H1 (cell line): ENCODE data around the gene MAML3. TPM values are rescaled to one million over a fixed set of nuclear protein-coding genes. Genes with fewer than 3 reads are reported as not detected.

Experiments used
- CTCF ChIA-PET: fragments of 300-600 bp; sonication (Branson Sonifier 250); formaldehyde crosslinking; loops from one replicate; lab custom pipeline; 2021; ENCODE audit not compliant: partially characterized antibody; lab: Charles Lee
- POLR2A ChIA-PET: fragments of 300-600 bp; sonication (Branson Sonifier 250); formaldehyde crosslinking; loops from one replicate; lab custom pipeline; 2021; ENCODE audit warnings: inconsistent platforms; ENCODE audit not compliant: partially characterized antibody; lab: Charles Lee
- DNase-seq, 2 experiments: peaks; one replicate each; pipeline versions ENCODE4 v3.0.0 to v3.0.0-alpha.2; 2010 to 2022; ENCODE audit warnings: low spot score in 2 of 2, low read depth in 1 of 2, mixed read lengths in 1 of 2
- FAIRE-seq: peaks from 2 replicates; lab custom pipeline; 2011; peaks lifted over from hg19 to GRCh38; lab: Jason Lieb, UNC
- H2AFZ ChIP-seq: 2 replicates; pipeline ENCODE4 v1.8.1; 2012; ENCODE audit warnings: low read length, inconsistent platforms
- H2AK5ac ChIP-seq: 2 replicates; pipeline ENCODE4 v1.6.1; 2013; ENCODE audit warnings: low read depth, low read length
- H2BK120ac ChIP-seq: replicated peaks from 2 replicates; pipeline ENCODE3; 2013; ENCODE audit warnings: low read depth, low read length, inconsistent platforms
- H2BK12ac ChIP-seq: 2 replicates; pipeline ENCODE4 v1.6.1; 2013; ENCODE audit warnings: low read depth, low read length
- H2BK15ac ChIP-seq: 2 replicates; pipeline ENCODE4 v1.6.1; 2013; ENCODE audit warnings: low read length
- H2BK20ac ChIP-seq: 2 replicates; pipeline ENCODE4 v1.6.1; 2013; ENCODE audit warnings: low read length
- H2BK5ac ChIP-seq: 2 replicates; pipeline ENCODE4 v1.6.1; 2013; ENCODE audit warnings: low read depth, low read length
- H3K14ac ChIP-seq: 2 replicates; pipeline ENCODE4 v1.6.1; 2013; ENCODE audit warnings: inconsistent platforms; ENCODE audit not compliant: insufficient read length
- H3K18ac ChIP-seq: 2 replicates; pipeline ENCODE4 v1.6.1; 2013; ENCODE audit warnings: low read length; ENCODE audit errors: extremely low read depth
- H3K23ac ChIP-seq: 2 replicates; pipeline ENCODE4 v1.6.1; 2013; ENCODE audit warnings: inconsistent platforms; ENCODE audit not compliant: insufficient read length
- H3K23me2 ChIP-seq: 2 replicates; pipeline ENCODE4 v1.6.1; 2013; ENCODE audit warnings: low read depth, low read length
- H3K27ac ChIP-seq: 2 replicates; pipeline ENCODE4 v1.6.1; 2011; ENCODE audit warnings: low read depth, low read length, inconsistent platforms
- H3K27me3 ChIP-seq, 4 experiments: replicated peaks in 1 of 4; 1 replicate in 1 of 4; 2 replicates in 3 of 4; pipeline versions ENCODE4 v1.6.1 to v1.8.1; 2011 to 2013; ENCODE audit warnings: low read length in 3 of 4, mild to moderate bottlenecking in 3 of 4, inconsistent platforms in 2 of 4, mixed read lengths in 2 of 4, moderate library complexity in 1 of 4; ENCODE audit not compliant: control insufficient read depth in 3 of 4, insufficient read depth in 3 of 4; ENCODE audit errors: extremely low read depth in 1 of 4
- H3K36me3 ChIP-seq, 4 experiments: 2 replicates each; pipeline versions ENCODE4 v1.6.1 to v1.8.1; 2011 to 2013; ENCODE audit warnings: mild to moderate bottlenecking in 4 of 4, low read length in 3 of 4, moderate library complexity in 2 of 4, control low read depth in 1 of 4, inconsistent platforms in 1 of 4; ENCODE audit not compliant: insufficient read depth in 4 of 4, control insufficient read depth in 2 of 4
- H3K4ac ChIP-seq: replicated peaks from 2 replicates; pipeline ENCODE3; 2013; ENCODE audit warnings: low read length, low read depth, mixed read lengths, inconsistent platforms; ENCODE audit not compliant: insufficient read length
- H3K4me1 ChIP-seq, 4 experiments: replicated peaks in 1 of 4; 1 replicate in 1 of 4; 2 replicates in 3 of 4; pipeline versions ENCODE4 v1.6.1 to v1.8.1; 2011 to 2013; ENCODE audit warnings: low read length in 3 of 4, inconsistent platforms in 2 of 4, mixed read lengths in 1 of 4; ENCODE audit not compliant: insufficient read depth in 4 of 4, control insufficient read depth in 3 of 4
- H3K4me2 ChIP-seq, 2 experiments: 2 replicates each; pipeline versions ENCODE4 v1.6.1 to v1.8.1; 2011 to 2013; ENCODE audit warnings: low read depth in 2 of 2, low read length in 2 of 2, control low read depth in 1 of 2, inconsistent platforms in 1 of 2, mild to moderate bottlenecking in 1 of 2; ENCODE audit not compliant: insufficient read depth in 1 of 2
- H3K4me3 ChIP-seq, 4 experiments: fragments of 200-600, 300-600 bp in 1 of 4; sonication (generic), shearing (Covaris generic), sonication (Bioruptor Twin) in 1 of 4; 2 replicates each; pipeline versions ENCODE4 v1.5.1 to v1.8.1; 2011 to 2016; ENCODE audit warnings: low read length in 4 of 4, low read depth in 3 of 4, control low read depth in 2 of 4, inconsistent platforms in 2 of 4, mild to moderate bottlenecking in 2 of 4, mixed read lengths in 1 of 4, moderate library complexity in 1 of 4; ENCODE audit not compliant: insufficient read depth in 2 of 4; ENCODE audit errors: extremely low read depth in 1 of 4
- H3K56ac ChIP-seq: replicated peaks from 2 replicates; pipeline ENCODE3; 2013; ENCODE audit warnings: low read depth, mild to moderate bottlenecking, mixed read lengths, low read length, inconsistent platforms; ENCODE audit not compliant: insufficient read length
- H3K79me1 ChIP-seq: 2 replicates; pipeline ENCODE4 v1.6.1; 2013; ENCODE audit warnings: low read depth, low read length, control low read depth
- H3K79me2 ChIP-seq, 2 experiments: 2 replicates each; pipeline versions ENCODE4 v1.6.1 to v1.8.1; 2012 to 2013; ENCODE audit warnings: low read length in 2 of 2, mild to moderate bottlenecking in 2 of 2, inconsistent platforms in 1 of 2; ENCODE audit not compliant: insufficient read depth in 2 of 2, control insufficient read depth in 1 of 2
- H3K9ac ChIP-seq, 4 experiments: replicated peaks in 1 of 4; 1 replicate in 1 of 4; 2 replicates in 3 of 4; pipeline versions ENCODE4 v1.6.1 to v1.8.1; 2011 to 2013; ENCODE audit warnings: low read depth in 3 of 4, low read length in 3 of 4, control low read depth in 2 of 4, mild to moderate bottlenecking in 2 of 4, moderate library complexity in 2 of 4, inconsistent platforms in 1 of 4; ENCODE audit errors: extremely low read depth in 1 of 4
- H3K9me3 ChIP-seq, 2 experiments: 2 replicates each; pipeline versions ENCODE4 v1.6.1 to v1.8.1; 2012 to 2013; ENCODE audit warnings: mild to moderate bottlenecking in 2 of 2, moderate library complexity in 2 of 2, control low read depth in 1 of 2, inconsistent platforms in 1 of 2, low read depth in 1 of 2, low read length in 1 of 2, mixed read lengths in 1 of 2; ENCODE audit not compliant: insufficient read depth in 2 of 2
- H4K20me1 ChIP-seq, 2 experiments: replicated peaks in 1 of 2; 2 replicates each; pipeline versions ENCODE3 to v1.8.1; 2011 to 2013; ENCODE audit warnings: inconsistent platforms in 2 of 2, low read length in 2 of 2, mild to moderate bottlenecking in 1 of 2; ENCODE audit not compliant: insufficient read depth in 2 of 2, control insufficient read depth in 1 of 2
- H4K5ac ChIP-seq: 2 replicates; pipeline ENCODE4 v1.6.1; 2013; ENCODE audit warnings: low read length, low read depth, mixed read lengths, inconsistent platforms; ENCODE audit not compliant: insufficient read length
- H4K8ac ChIP-seq: 2 replicates; pipeline ENCODE4 v1.8.0; 2013; ENCODE audit warnings: mild to moderate bottlenecking, moderate library complexity, low read length, inconsistent platforms; ENCODE audit not compliant: insufficient read depth; ENCODE audit errors: extremely low read depth
- H4K91ac ChIP-seq: replicated peaks from 2 replicates; pipeline ENCODE3; 2013; ENCODE audit warnings: low read length, mixed read lengths, inconsistent platforms; ENCODE audit not compliant: insufficient read length
- CHD1 ChIP-seq: IDR thresholded peaks from 2 replicates; pipeline ENCODE4 v1.6.1; 2012; ENCODE audit warnings: low read depth, low read length, improper control_type of control experiment
- CREB1 ChIP-seq: IDR thresholded peaks from 2 replicates; pipeline ENCODE4 v1.6.1; 2012; ENCODE audit warnings: inconsistent platforms
- FOSL1 ChIP-seq: IDR thresholded peaks from 2 replicates; pipeline ENCODE4 v1.6.1; 2011; ENCODE audit warnings: mild to moderate bottlenecking, low read depth, low read length, moderate library complexity; ENCODE audit not compliant: insufficient read depth
- GTF2F1 ChIP-seq: IDR thresholded peaks from 2 replicates; pipeline ENCODE4 v1.6.1; 2012; ENCODE audit warnings: low read depth, low read length, improper control_type of control experiment, borderline replicate concordance
- PHF8 ChIP-seq: fragments of 200-600 bp; sonication (generic); conservative IDR thresholded peaks from 2 replicates; pipeline ENCODE4 v1.7.1; 2012; ENCODE audit warnings: low read depth, mild to moderate bottlenecking, inconsistent platforms, low read length, moderate library complexity
- RBBP5 ChIP-seq: IDR thresholded peaks from 2 replicates; pipeline ENCODE4 v1.7.1; 2012; ENCODE audit warnings: low read depth, mild to moderate bottlenecking, inconsistent platforms, low read length, moderate library complexity, borderline replicate concordance
- SIN3A ChIP-seq, 2 experiments: IDR thresholded peaks in 1 of 2; conservative IDR thresholded peaks in 1 of 2; 2 replicates each; pipeline ENCODE4 v1.6.1; 2011 to 2012; ENCODE audit warnings: low read length in 2 of 2, improper control_type of control experiment in 1 of 2, low read depth in 1 of 2, mild to moderate bottlenecking in 1 of 2
- TEAD4 ChIP-seq: IDR thresholded peaks from 2 replicates; pipeline ENCODE4 v1.6.1; 2012; ENCODE audit warnings: low read depth, low read length, inconsistent platforms, mixed read lengths
- ZNF274 ChIP-seq: IDR thresholded peaks from 2 replicates; pipeline ENCODE4 v1.7.0; 2012; ENCODE audit warnings: low read length, borderline replicate concordance; ENCODE audit errors: extremely low read depth
- WGBS, 2 experiments: shearing (Covaris generic) in 1 of 2; methylation state at CpG; one replicate each; pipeline versions ENCODE4 v1.1.6 to v1.1.7; 2013 to 2015; ENCODE audit warnings: low lambda C conversion rate in 2 of 2, mixed read lengths in 2 of 2, inconsistent platforms in 1 of 2, low coverage in 1 of 2, missing lambda C conversion rate in 1 of 2; ENCODE audit not compliant: insufficient replicate concordance in 2 of 2, insufficient coverage in 1 of 2, insufficient read length in 1 of 2; ENCODE audit errors: extremely low coverage in 1 of 2, missing lambda C conversion rate in 1 of 2; 5-methylcytosine and 5-hydroxymethylcytosine counted together
- polyA plus RNA-seq, 7 experiments: library from polyadenylated mRNA; depleted of rRNA in 3 of 7; stranded (reverse) in 5 of 7; unstranded in 2 of 7; fragments of >200 nt in 5 of 7; fragments of 200-250 nt in 2 of 7; gene quantifications; 1 replicate in 5 of 7; 2 replicates in 1 of 7; 4 replicates in 1 of 7; pipeline versions ENCODE4 v1.2.1 to v1.2.3, GENCODE V29; 2011 to 2013; ENCODE audit warnings: missing spikeins in 2 of 7, mixed read lengths in 2 of 7
- total RNA-seq: library from RNA; stranded (reverse); fragmentation: NEBNext Ultra II Directional; extraction: Animal tissue kit (Norgen Biotek cat#: 25700); gene quantifications from 2 replicates; pipeline ENCODE4 v1.2.1, GENCODE V29; 2021
- TF ChIP-seq, protein P1 (sequence below): IDR thresholded peaks from 2 replicates; pipeline ENCODE4 v1.6.1; 2012; ENCODE audit warnings: inconsistent platforms
- TF ChIP-seq, protein P2 (sequence below): IDR thresholded peaks from 2 replicates; pipeline ENCODE4 v1.6.1; 2012; ENCODE audit warnings: low read length, inconsistent platforms

Gene MAML3
- total and polyA plus RNA-seq, 2 of the 8 experiments (the other 6 are each of a cell fraction or from before 2014, with no cell fraction given): 2.1 to 5.7 TPM

DNA sequence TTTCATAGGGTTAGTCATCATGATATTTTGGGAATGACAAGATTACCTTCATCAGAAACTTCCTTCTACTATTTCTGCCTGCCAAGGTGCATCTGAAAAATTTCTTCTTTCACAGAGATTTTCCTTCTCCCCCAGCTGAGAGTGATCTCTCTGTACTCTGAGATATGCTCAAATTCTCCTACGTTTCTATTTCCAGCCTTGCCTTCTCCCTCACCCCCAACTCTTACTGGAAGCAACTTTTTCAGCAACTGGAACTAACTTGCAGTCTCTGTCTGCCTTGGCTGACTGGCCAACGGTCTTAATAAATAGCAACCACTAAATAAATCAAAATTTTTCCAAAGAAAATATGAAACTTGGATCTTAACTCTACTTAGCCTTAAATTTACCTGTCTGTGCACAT is 122.3 kb downstream of the MAML3 start:
- Histone ChIP-seq H3K79me1 (no peaks in the 10 kb centered on the region), H3K4ac (peak overlapping the region; percentile 44), H3K36me3 (no peaks in the 10 kb centered on the region), H4K5ac (no peak overlapping the region), H3K56ac (no peak overlapping the region), H4K8ac (no peak overlapping the region), H2AK5ac (no peak overlapping the region), H3K27me3 (no peaks in the 10 kb centered on the region), H4K91ac (no peak overlapping the region), H3K4me3 (no peak overlapping the region), H3K79me2 (no peaks in the 10 kb centered on the region), H2AFZ (no peak overlapping the region), H2BK5ac (no peak overlapping the region), H2BK12ac (no peak overlapping the region), H4K20me1 (no peaks in the 10 kb centered on the region), H3K4me2 (no peak overlapping the region), H3K9ac (no peak overlapping the region), H3K23ac (no peak overlapping the region), H3K4me1 (peaks cover 0 to 5% (median 0%) of the 10 kb centered on the region in 4 experiments; a peak in 1 of 7 replicates), H3K27ac (no peak overlapping the region), H3K23me2 (no peaks in the 10 kb centered on the region), H3K9me3 (no peaks in the 10 kb centered on the region), H2BK120ac (no peak overlapping the region), H2BK20ac (no peak overlapping the region), H3K18ac (no peak overlapping the region), H2BK15ac (no peak overlapping the region), H3K14ac (no peak overlapping the region)
- DNase-seq (no peak), FAIRE-seq (no peak)
- ChIA-PET CTCF (interaction anchor here (0.7 kb wide), 1 partner anchor 295 kb away, joined by 3 read pairs; no protein-coding TSS in a partner anchor), POLR2A (no interaction called here)
- no peak for TF ChIP-seq PHF8
- no peak for TF ChIP-seq SIN3A (conservative IDR thresholded peaks at IDR 0.05 in 1 of 2, IDR thresholded peaks at IDR 0.05 in 1 of 2; ENCODE audit: low read depth in 1 of 2, low read length in 2 of 2)
- TF ChIP-seq ZNF274: no peak
- no peak for TF ChIP-seq TEAD4
- no peak for TF ChIP-seq RBBP5
- no peak for TF ChIP-seq CHD1
- TF ChIP-seq CREB1: no peak
- TF ChIP-seq FOSL1: no peak
- TF ChIP-seq, protein P1, sequence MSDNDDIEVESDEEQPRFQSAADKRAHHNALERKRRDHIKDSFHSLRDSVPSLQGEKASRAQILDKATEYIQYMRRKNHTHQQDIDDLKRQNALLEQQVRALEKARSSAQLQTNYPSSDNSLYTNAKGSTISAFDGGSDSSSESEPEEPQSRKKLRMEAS: no peak
- no peak for TF ChIP-seq GTF2F1
- TF ChIP-seq, protein P2, sequence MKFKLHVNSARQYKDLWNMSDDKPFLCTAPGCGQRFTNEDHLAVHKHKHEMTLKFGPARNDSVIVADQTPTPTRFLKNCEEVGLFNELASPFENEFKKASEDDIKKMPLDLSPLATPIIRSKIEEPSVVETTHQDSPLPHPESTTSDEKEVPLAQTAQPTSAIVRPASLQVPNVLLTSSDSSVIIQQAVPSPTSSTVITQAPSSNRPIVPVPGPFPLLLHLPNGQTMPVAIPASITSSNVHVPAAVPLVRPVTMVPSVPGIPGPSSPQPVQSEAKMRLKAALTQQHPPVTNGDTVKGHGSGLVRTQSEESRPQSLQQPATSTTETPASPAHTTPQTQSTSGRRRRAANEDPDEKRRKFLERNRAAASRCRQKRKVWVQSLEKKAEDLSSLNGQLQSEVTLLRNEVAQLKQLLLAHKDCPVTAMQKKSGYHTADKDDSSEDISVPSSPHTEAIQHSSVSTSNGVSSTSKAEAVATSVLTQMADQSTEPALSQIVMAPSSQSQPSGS: no peak
- 74% methylated on average over 2 of the region's 2 CpGs; no CpG with 5 or more reads in 1 of the 2 experiments for WGBS, 2 experiments
